GM18870 (cell line): ENCODE results near the gene SND1.
A peak's percentile ranks its signal among the peaks of the same experiment; 100 is the strongest.

Experiments used
- ATAC-seq: cut with Tn5 transposase; IDR thresholded peaks from one replicate; pipeline ENCODE4 v1.9.1; 2021; ENCODE audit warnings: moderate library complexity; ENCODE audit not compliant: unreplicated experiment

Gene SND1

GRCh38 chr7:127980901-127981300, 328.9 kb downstream of the SND1 start:
- ATAC-seq, result no peak

- ATAC-seq, result no peak
Observed at GRCh38 chr7:127981965-127982364, 330.0 kb downstream of the SND1 start.

- no peak for ATAC-seq
Observed at GRCh38 chr7:127983804-127984332, 331.9 kb downstream of the SND1 start.

DNA sequence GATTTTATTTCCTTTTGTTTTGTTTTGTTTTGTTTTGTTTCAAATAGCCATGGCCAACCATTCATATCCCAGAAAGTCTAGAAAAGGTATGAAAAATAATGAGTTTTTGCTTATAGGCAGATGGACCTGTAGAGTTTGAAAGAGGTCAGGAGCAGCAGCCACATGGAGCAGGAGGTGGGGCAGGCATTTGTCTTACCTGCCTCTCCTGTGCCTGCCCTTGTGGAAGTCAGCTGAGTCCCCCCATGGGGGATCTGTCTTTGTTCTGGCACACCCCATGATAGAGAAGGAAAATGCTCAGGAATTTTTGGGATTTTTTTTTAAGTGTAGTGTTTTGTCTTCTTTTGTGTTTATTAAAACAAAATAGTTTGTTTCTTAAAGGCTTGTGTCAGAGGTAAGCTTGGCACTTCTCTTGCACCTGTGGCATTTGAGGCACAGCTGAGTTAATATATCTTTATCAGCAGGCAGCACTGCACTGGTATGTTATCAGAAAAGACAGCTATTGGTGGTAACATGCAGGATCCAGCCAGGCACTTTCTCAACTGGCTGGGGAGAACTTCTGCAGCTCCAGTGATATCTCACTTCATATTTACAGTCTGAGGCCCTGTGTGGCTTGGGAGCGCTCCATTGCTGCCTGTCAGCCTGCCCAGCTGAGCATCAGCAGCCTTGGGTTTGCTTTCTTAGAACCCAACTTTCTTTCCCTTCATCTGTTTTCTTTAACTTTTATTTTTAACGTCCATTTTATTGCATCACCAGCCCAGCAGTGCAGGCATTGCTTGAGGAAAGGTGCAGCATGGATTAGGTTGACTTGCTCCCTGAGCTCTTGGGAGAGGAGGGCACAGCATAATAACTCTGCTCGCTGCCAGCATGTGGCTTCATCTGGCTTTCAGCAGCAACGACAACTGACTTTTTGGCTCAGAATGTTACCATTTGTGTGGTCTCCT, 334.9 kb downstream of the SND1 start:
- no peak for ATAC-seq

DNA sequence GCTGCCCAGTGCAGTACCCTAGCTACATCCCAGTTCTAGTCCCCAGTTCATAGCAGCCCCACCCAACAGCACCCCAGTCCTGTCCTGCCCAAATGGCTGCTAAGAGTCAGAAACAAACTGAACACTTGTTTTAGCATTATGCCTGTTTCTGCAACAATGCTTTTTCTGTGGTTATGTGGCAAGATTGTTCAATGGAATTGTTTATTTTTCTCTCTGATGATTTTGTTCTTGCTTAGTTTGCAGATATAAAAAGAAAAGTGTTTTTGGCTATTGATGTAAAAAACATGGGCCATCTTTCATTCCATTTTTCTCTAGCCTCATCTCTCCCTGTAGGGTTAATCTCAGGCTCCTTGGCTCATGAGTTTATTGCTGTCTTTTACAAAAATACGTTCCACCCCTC, 336.8 kb downstream of the SND1 start:
- no peak for ATAC-seq

- no peak for ATAC-seq
Observed at GRCh38 chr7:127993317-127993716, 341.3 kb downstream of the SND1 start.

DNA sequence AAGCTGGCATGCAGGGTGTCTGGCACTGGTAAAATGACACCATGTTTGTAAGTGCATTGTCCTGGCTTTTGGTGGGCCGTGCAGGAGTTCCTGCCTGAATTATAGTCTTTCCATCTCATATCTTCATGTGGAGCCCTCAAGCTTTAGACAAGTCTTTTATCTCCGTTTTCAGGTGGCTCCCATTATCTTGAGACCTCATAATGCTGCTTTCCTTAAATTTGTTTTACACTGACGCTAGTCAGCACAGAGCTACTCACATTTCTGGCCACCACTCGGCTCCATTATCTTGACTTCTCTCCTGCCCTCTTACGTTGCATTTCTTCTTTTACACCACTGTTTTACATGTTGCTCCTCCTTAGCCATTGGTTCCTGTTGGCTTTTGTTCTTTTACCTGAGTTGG, 342.0 kb downstream of the SND1 start:
- ATAC-seq, result no peak

DNA sequence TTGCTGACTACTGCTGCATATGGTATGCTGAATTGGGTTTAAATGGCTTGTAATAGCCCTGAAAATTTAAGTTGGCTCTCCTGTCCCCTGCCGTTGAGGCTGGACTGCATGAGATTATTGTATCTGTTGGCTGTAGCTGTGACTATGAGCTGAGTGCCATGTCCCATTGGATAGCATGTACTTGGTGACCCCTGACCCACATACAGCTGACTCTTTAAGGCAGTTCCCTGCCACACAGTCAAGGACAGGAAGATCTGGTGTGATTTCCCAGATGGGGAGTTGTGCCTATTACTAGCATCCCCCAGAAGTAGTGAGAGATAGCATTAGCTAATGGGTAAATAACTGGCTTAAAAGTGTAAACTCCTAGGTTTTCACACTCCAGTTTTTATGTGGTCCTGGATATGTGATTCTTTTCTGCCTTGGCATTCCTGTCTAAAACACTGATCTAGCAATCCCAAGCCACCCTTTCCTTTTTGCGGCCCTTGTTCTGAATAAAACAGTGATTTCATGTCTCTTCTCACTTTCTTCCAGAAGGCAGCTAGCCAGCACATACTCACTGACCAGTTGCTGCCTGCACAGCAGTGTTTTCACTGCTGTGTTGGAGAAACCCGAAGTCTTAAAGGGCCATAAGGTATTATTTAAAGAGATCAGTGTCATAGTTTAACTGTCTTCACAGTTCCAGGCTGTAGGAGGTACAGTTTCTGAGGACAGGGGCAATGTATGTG, 343.3 kb downstream of the SND1 start:
- no peak for ATAC-seq

DNA sequence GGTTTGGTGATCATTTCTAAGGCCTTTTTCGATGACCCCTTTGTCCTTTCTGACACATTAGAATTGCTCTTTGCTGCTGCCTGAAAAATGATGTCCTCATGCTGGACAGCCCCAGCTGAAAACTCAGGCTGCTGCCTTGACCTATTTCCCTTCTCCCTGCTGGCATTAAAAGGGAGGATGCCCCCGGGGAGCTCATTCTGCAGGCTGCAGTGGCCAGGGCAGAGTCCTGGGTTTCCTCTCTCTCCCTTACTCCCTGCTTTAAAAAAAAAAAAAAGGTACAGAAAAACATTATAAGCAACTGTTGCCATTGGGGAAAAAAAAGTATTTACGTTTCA, 343.9 kb downstream of the SND1 start:
- ATAC-seq, result no peak

DNA sequence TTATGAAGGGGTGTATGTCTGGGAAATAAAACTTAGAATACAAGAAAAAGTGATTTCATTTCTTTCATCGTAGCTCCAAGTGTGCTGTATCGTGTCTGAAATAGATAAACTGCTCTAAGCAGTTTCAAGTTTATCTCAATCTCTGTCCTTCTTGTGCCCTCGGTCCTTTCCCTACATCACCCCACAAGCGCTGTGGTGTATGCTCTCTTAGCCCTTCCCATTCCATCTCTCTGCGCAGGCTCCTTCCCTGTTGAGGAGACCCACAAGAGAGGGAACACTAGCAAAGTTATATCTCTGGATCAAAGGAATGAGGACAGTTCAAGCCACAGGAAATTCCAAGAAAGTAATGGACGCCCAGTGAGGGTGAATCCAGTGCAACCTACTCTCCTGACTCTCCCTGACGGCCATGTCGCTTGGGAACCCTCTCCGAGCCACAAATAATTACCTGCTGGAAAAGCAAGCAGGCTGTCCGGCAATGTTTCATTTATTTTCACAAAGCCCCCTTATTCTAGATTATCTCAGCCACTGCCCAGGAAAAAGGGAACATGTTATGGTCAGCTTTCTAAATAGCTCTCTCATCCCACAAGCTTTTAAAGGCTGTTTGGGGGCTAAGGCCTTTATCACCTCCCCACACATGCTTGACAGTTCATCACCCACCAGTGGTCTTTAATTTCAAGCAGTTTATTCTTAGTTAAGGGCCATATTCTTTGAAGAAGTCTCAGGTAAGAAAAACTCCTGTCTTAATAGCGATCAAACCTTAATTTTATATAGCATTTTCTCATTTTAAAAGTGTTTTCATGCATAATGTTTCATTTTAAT, 344.5 kb downstream of the SND1 start:
- no peak for ATAC-seq

- ATAC-seq, result no peak
Observed at GRCh38 chr7:127997226-127997922, 345.4 kb downstream of the SND1 start.

DNA sequence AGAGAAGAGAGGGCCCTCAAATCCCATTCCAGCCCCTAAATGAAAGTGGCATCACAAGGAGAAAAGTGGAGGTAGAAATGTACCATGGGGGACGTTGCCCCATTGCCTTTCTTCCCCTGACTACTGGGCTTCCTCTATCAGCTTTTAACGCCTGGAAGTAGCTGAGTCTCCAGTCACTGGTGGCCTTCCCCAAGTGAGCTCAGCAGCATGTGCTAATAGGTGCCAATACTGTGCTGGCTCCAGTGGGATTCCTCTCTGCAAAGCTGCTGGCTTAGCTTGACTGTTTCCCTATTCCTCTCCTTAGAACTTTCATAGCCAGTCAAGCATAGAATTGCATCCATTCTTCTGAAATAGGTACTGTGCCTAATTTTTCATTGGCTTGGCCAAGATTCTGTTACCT, 346.7 kb downstream of the SND1 start:
- no peak for ATAC-seq

- ATAC-seq, result no peak
Observed at GRCh38 chr7:128000048-128000447, 348.1 kb downstream of the SND1 start.

DNA sequence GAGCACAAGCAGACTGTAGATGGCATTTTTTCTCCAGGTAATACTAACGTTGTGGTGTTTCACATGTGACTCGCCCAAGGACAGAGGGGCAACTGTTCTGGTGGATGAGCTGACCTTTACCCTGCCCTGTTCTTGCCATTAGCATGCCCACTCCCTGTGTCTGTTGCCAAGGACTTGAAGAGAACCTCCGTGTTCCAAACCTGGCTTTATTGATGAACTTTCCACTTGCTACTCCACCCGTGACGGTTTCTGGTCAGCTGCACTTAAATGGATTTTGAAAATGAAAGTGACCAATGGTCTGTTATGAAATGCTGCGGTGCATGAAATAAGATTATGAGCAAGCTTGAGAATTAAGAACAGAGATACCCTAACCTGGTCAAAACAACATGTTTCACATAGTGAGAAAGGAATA, 348.9 kb downstream of the SND1 start:
- ATAC-seq, result peak; percentile 72

DNA sequence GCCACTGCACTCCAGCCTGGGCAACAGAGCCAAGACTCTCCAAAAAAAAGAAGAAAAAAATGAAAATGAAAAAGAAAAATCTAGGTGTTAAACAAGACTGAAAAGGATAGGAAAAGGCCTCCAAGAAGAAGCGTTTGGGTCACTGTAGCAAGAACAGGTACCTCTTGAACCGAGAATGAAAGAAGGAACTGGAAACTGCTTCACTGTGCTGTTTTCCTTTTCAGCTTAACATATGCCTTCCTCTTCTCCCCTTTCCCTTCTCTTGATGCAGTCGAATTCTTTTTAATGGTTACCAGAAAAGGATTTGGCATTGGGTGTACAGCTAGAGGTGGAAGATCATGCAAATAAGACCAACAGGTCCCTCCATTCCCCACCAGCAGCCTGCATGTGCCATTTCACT, 351.2 kb downstream of the SND1 start:
- no peak for ATAC-seq

GRCh38 chr7:128003787-128004186, 351.8 kb downstream of the SND1 start:
- ATAC-seq, result no peak

DNA sequence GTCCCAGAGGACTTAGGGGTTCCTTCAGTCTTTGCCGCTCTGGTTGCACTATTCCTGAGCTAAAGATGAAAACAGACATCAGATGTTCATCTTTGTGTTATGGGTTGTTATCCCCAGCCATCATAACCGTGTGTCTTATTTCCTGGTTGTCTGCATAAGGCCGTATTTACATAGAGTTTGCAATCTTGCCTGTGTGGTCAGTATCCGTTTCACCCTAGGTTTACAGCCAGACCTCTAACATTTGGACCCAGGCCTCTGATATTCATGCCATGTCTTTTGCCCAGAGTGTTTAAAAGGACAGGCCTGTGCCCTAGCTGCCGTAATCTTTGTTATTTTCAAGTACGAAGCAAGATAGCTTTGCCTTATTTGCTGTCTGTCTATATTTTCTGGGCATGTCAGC, 352.6 kb downstream of the SND1 start:
- ATAC-seq, result no peak

GRCh38 chr7:128005117-128005516, 353.1 kb downstream of the SND1 start:
- ATAC-seq, result no peak

- ATAC-seq, result no peak
Observed at GRCh38 chr7:128005759-128006159, 353.8 kb downstream of the SND1 start.

DNA sequence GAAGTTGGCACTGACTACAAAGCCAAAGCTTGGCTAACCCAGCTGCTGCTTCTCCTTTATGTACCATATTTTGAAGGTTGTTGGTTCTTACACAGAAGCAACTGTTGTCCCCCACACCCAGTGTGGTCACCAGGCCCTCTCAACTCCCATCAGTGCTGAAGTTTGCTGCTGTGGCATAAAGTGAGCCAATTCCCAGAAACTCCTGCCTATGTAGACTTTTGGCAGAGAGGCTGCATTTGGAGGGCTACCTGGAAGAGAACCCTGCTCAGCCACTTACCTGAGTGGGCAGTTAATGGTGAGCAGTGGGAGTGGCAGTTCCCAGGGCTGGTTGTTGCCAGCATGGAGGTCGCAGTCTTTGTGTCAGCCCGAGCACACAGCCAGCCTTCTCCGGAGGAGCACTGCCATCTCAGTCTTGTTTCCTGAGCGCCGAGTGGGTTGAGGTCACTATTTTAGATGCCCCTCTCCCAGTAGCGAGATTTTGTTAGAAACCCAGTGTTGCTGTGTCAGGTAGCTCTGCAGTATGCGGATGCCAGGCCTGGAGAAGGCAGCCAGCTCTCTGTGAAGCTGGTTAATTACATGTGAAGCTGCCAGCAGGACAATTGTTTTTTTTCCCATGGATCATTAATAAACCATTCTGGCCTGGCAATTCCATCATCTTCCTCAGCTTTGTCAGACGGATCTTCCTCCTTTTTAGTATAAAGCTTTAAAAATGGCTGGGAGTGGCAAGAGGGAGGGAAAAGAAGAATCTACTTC, 354.7 kb downstream of the SND1 start:
- no peak for ATAC-seq
